K562 (cell line): Measurements from ENCODE around the gene FCHO1. TPM values are rescaled to one million over a fixed set of nuclear protein-coding genes. Genes with fewer than 3 reads are reported as not detected.

ENCODE experiments used
- ARID2 ChIP-seq: fragments of 450-650 bp; IDR thresholded peaks from 2 replicates; pipeline ENCODE4 v1.6.1; 2017; ENCODE audit warnings: antibody characterized with exemption, mild to moderate bottlenecking
- KDM1A ChIP-seq, 2 experiments: fragments of 450-650 bp; IDR thresholded peaks; 2 replicates each; pipeline ENCODE4 v1.6.1; 2016; ENCODE audit warnings: mild to moderate bottlenecking in 2 of 2
- NCOR1 ChIP-seq: fragments of 450-650 bp; IDR thresholded peaks from 2 replicates; pipeline ENCODE4 v1.6.1; 2016; ENCODE audit warnings: mild to moderate bottlenecking, moderate library complexity
- SAFB ChIP-seq: fragments of 200-400 bp; formaldehyde crosslinking; IDR thresholded peaks from 2 replicates; pipeline ENCODE4 v1.6.1; 2017; ENCODE audit warnings: low read depth, low read length, borderline replicate concordance
- SUPT5H ChIP-seq: fragments of 450-650 bp; IDR thresholded peaks from 2 replicates; pipeline ENCODE4 v1.6.1; 2016
- ZBTB17 ChIP-seq: fragments of 450-650 bp; formaldehyde crosslinking; IDR thresholded peaks from 2 replicates; pipeline ENCODE4 v1.4.0; 2020; ENCODE audit warnings: mild to moderate bottlenecking
- ZNF696 ChIP-seq: fragments of 250-450 bp; sonication (Bioruptor Pico); conservative IDR thresholded peaks from 2 replicates; pipeline ENCODE4 v1.4.0; 2020; ENCODE audit warnings: mild to moderate bottlenecking, moderate library complexity
- polyA plus RNA-seq, 8 experiments: library from polyadenylated mRNA; depleted of rRNA in 4 of 8; stranded (reverse) in 5 of 8; unstranded in 3 of 8; fragments of >200 nt; fragmentation: Nextera tagmentation in 2 of 8; fragmentation: Illumina TruSeq in 1 of 8; extraction: Ambion mirVana in 2 of 8; extraction: Trizol in 1 of 8; gene quantifications; 2 replicates each; pipeline versions ENCODE4 v1.2.1 to v1.2.3, GENCODE V29; 2011 to 2014; ENCODE audit warnings: inconsistent platforms in 1 of 8, missing spikeins in 1 of 8
- total RNA-seq, 7 experiments: library from RNA; depleted of rRNA in 6 of 7; stranded (reverse); fragments of >200 nt in 6 of 7; fragmentation: Illumina TruSeq in 2 of 7; extraction: Trizol in 2 of 7; gene quantifications; 2 replicates each; pipeline versions ENCODE4 v1.2.1 to v1.2.3, GENCODE V29; 2011 to 2021; ENCODE audit warnings: low replicate concordance in 1 of 7
- TF ChIP-seq, protein P1 (sequence below): fragments of 450-650 bp; IDR thresholded peaks from 2 replicates; pipeline ENCODE4 v1.6.1; 2016; ENCODE audit warnings: mild to moderate bottlenecking, moderate library complexity
- TF ChIP-seq, protein P2 (sequence below): fragments of 250-450 bp; sonication (Bioruptor Pico); IDR thresholded peaks from 2 replicates; pipeline ENCODE4 v1.8.0; 2021; ENCODE audit warnings: moderate library complexity, mild to moderate bottlenecking, inconsistent platforms
- TF ChIP-seq, protein P3 (sequence below), 3 experiments: fragments of 200-800 bp in 1 of 3; sonication (Bioruptor generic) in 1 of 3; sonication (generic) in 1 of 3; formaldehyde crosslinking in 1 of 3; IDR thresholded peaks; 2 replicates each; pipeline versions ENCODE4 v1.6.1 to v1.8.0; 2016 to 2022; ENCODE audit warnings: mild to moderate bottlenecking in 2 of 3, missing compliant biosample characterization in 2 of 3, missing genetic modification characterization in 2 of 3, missing genetic modification reagents in 1 of 3

FCHO1 gene
- total and polyA plus RNA-seq, 9 of the 15 experiments (the other 6 are each of a cell fraction or from before 2014, with no cell fraction given) = 0.21 to 58.9 (median 18.3) TPM

GRCh38 chr19:17824339-17824738, 73.1 kb downstream of the FCHO1 start (continued):
- TF ChIP-seq, protein P1, sequence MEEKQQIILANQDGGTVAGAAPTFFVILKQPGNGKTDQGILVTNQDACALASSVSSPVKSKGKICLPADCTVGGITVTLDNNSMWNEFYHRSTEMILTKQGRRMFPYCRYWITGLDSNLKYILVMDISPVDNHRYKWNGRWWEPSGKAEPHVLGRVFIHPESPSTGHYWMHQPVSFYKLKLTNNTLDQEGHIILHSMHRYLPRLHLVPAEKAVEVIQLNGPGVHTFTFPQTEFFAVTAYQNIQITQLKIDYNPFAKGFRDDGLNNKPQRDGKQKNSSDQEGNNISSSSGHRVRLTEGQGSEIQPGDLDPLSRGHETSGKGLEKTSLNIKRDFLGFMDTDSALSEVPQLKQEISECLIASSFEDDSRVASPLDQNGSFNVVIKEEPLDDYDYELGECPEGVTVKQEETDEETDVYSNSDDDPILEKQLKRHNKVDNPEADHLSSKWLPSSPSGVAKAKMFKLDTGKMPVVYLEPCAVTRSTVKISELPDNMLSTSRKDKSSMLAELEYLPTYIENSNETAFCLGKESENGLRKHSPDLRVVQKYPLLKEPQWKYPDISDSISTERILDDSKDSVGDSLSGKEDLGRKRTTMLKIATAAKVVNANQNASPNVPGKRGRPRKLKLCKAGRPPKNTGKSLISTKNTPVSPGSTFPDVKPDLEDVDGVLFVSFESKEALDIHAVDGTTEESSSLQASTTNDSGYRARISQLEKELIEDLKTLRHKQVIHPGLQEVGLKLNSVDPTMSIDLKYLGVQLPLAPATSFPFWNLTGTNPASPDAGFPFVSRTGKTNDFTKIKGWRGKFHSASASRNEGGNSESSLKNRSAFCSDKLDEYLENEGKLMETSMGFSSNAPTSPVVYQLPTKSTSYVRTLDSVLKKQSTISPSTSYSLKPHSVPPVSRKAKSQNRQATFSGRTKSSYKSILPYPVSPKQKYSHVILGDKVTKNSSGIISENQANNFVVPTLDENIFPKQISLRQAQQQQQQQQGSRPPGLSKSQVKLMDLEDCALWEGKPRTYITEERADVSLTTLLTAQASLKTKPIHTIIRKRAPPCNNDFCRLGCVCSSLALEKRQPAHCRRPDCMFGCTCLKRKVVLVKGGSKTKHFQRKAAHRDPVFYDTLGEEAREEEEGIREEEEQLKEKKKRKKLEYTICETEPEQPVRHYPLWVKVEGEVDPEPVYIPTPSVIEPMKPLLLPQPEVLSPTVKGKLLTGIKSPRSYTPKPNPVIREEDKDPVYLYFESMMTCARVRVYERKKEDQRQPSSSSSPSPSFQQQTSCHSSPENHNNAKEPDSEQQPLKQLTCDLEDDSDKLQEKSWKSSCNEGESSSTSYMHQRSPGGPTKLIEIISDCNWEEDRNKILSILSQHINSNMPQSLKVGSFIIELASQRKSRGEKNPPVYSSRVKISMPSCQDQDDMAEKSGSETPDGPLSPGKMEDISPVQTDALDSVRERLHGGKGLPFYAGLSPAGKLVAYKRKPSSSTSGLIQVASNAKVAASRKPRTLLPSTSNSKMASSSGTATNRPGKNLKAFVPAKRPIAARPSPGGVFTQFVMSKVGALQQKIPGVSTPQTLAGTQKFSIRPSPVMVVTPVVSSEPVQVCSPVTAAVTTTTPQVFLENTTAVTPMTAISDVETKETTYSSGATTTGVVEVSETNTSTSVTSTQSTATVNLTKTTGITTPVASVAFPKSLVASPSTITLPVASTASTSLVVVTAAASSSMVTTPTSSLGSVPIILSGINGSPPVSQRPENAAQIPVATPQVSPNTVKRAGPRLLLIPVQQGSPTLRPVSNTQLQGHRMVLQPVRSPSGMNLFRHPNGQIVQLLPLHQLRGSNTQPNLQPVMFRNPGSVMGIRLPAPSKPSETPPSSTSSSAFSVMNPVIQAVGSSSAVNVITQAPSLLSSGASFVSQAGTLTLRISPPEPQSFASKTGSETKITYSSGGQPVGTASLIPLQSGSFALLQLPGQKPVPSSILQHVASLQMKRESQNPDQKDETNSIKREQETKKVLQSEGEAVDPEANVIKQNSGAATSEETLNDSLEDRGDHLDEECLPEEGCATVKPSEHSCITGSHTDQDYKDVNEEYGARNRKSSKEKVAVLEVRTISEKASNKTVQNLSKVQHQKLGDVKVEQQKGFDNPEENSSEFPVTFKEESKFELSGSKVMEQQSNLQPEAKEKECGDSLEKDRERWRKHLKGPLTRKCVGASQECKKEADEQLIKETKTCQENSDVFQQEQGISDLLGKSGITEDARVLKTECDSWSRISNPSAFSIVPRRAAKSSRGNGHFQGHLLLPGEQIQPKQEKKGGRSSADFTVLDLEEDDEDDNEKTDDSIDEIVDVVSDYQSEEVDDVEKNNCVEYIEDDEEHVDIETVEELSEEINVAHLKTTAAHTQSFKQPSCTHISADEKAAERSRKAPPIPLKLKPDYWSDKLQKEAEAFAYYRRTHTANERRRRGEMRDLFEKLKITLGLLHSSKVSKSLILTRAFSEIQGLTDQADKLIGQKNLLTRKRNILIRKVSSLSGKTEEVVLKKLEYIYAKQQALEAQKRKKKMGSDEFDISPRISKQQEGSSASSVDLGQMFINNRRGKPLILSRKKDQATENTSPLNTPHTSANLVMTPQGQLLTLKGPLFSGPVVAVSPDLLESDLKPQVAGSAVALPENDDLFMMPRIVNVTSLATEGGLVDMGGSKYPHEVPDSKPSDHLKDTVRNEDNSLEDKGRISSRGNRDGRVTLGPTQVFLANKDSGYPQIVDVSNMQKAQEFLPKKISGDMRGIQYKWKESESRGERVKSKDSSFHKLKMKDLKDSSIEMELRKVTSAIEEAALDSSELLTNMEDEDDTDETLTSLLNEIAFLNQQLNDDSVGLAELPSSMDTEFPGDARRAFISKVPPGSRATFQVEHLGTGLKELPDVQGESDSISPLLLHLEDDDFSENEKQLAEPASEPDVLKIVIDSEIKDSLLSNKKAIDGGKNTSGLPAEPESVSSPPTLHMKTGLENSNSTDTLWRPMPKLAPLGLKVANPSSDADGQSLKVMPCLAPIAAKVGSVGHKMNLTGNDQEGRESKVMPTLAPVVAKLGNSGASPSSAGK = no peak
- no peak for TF ChIP-seq ARID2
- no peak for TF ChIP-seq SAFB
- TF ChIP-seq ZBTB17 (CRISPR knock-in tag) = no peak
- no peak for TF ChIP-seq ZNF696
- no peak for TF ChIP-seq KDM1A (IDR thresholded peaks at IDR 0.05)
- TF ChIP-seq, protein P2, sequence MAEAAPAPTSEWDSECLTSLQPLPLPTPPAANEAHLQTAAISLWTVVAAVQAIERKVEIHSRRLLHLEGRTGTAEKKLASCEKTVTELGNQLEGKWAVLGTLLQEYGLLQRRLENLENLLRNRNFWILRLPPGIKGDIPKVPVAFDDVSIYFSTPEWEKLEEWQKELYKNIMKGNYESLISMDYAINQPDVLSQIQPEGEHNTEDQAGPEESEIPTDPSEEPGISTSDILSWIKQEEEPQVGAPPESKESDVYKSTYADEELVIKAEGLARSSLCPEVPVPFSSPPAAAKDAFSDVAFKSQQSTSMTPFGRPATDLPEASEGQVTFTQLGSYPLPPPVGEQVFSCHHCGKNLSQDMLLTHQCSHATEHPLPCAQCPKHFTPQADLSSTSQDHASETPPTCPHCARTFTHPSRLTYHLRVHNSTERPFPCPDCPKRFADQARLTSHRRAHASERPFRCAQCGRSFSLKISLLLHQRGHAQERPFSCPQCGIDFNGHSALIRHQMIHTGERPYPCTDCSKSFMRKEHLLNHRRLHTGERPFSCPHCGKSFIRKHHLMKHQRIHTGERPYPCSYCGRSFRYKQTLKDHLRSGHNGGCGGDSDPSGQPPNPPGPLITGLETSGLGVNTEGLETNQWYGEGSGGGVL (CRISPR knock-in tag) = no peak
- TF ChIP-seq SUPT5H = no peak
- TF ChIP-seq NCOR1 = no peak
- TF ChIP-seq, protein P3, sequence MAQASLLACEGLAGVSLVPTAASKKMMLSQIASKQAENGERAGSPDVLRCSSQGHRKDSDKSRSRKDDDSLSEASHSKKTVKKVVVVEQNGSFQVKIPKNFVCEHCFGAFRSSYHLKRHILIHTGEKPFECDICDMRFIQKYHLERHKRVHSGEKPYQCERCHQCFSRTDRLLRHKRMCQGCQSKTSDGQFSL (CRISPR knock-in tag; IDR thresholded peaks at IDR 0.05) = no peak
- TF ChIP-seq, protein P3 (tag; IDR thresholded peaks at IDR 0.05) = no peak
